B cell (primary cell): ENCODE measurements around the gene NR0B2. TPM values are rescaled to one million over a fixed set of nuclear protein-coding genes. Genes with fewer than 3 reads are reported as not detected.

Experiments
- ATAC-seq: fragments of 200-7000 bp; cut with Tn5 transposase; one replicate; pipeline ENCODE4 v1.10.0; 2021; ENCODE audit warnings: low read depth, mild to moderate bottlenecking, moderate number of reproducible peaks, moderate library complexity
- CTCF ChIA-PET: fragments of 350-600 bp; sonication (Branson Sonifier 250); formaldehyde crosslinking; loops from one replicate; lab custom pipeline; 2021; ENCODE audit warnings: antibody characterized with exemption, inconsistent platforms; lab: Charles Lee
- POLR2A ChIA-PET: fragments of 350-600 bp; sonication (Branson Sonifier 250); formaldehyde crosslinking; loops from one replicate; lab custom pipeline; 2021; ENCODE audit warnings: antibody characterized with exemption; lab: Charles Lee
- DNase-seq: peaks from one replicate; pipeline ENCODE4 v3.0.0; 2013
- H2AFZ ChIP-seq: 2 replicates; pipeline ENCODE4 v1.6.1; 2012; ENCODE audit warnings: mild to moderate bottlenecking, low read depth, low read length; ENCODE audit not compliant: insufficient read depth, poor library complexity, severe bottlenecking
- H3K27ac ChIP-seq, 2 donors: 1 replicate in 1 of 2; 2 replicates in 1 of 2; pipeline ENCODE4 v1.5.1; 2012 to 2013; ENCODE audit warnings: low read length in 2 of 2, mild to moderate bottlenecking in 2 of 2, moderate library complexity in 1 of 2
- H3K27me3 ChIP-seq, 4 experiments: fragments of 200-600 bp in 1 of 4; sonication (generic) in 1 of 4; replicated peaks in 1 of 4; 1 replicate in 2 of 4; 2 replicates in 2 of 4; pipeline versions ENCODE4 v1.6.1 to v1.7.0; 2013 to 2016; ENCODE audit warnings: low read length in 3 of 4, mild to moderate bottlenecking in 2 of 4, mixed read lengths in 1 of 4, moderate library complexity in 1 of 4; ENCODE audit not compliant: insufficient read depth in 4 of 4, control insufficient read depth in 3 of 4; ENCODE audit errors: control extremely low read depth in 1 of 4
- H3K36me3 ChIP-seq, 2 experiments: replicated peaks in 1 of 2; 1 replicate in 1 of 2; 2 replicates in 1 of 2; pipeline versions ENCODE4 v1.6.1 to v1.7.1; 2013; ENCODE audit warnings: low read length in 1 of 2; ENCODE audit not compliant: insufficient read depth in 2 of 2, control insufficient read depth in 1 of 2; ENCODE audit errors: control extremely low read depth in 1 of 2, extremely low read depth in 1 of 2
- H3K4me1 ChIP-seq, 2 donors: fragments of 200-600 bp in 1 of 2; sonication (generic) in 1 of 2; 1 replicate in 1 of 2; 2 replicates in 1 of 2; pipeline versions ENCODE4 v1.5.1 to v1.6.1; 2013 to 2017; ENCODE audit warnings: low read length in 2 of 2; ENCODE audit not compliant: control insufficient read depth in 2 of 2, insufficient read depth in 2 of 2
- H3K4me2 ChIP-seq: replicated peaks from 2 replicates; pipeline ENCODE3; 2012; ENCODE audit warnings: mild to moderate bottlenecking, low read depth, low read length; ENCODE audit not compliant: poor library complexity, severe bottlenecking
- H3K4me3 ChIP-seq, 5 experiments: fragments of 200-600 bp in 1 of 5; sonication (generic) in 1 of 5; 1 replicate in 3 of 5; 2 replicates in 2 of 5; pipeline versions ENCODE4 v1.5.1 to v1.7.0; 2011 to 2016; ENCODE audit warnings: low read length in 4 of 5, mild to moderate bottlenecking in 4 of 5, low read depth in 2 of 5, control low read depth in 1 of 5, moderate library complexity in 1 of 5; ENCODE audit not compliant: insufficient read depth in 1 of 5; ENCODE audit errors: control extremely low read depth in 1 of 5, extremely low read depth in 1 of 5
- H3K79me2 ChIP-seq: fragments of 200-600 bp; sonication (generic); one replicate; pipeline ENCODE4 v1.6.0; 2016; ENCODE audit warnings: low read length; ENCODE audit not compliant: control insufficient read depth, insufficient read depth
- H3K9ac ChIP-seq: fragments of 200-600 bp; sonication (generic); 2 replicates; pipeline ENCODE4 v1.6.1; 2017; ENCODE audit warnings: mild to moderate bottlenecking, low read length, moderate library complexity
- H3K9me3 ChIP-seq, 3 donors: one replicate each; pipeline versions ENCODE4 v1.6.1 to v1.7.1; 2013; ENCODE audit warnings: low read length in 2 of 3; ENCODE audit not compliant: control insufficient read depth in 2 of 3, insufficient read depth in 1 of 3; ENCODE audit errors: control extremely low read depth in 1 of 3
- H4K20me1 ChIP-seq: 2 replicates; pipeline ENCODE4 v1.6.0; 2012; ENCODE audit warnings: mild to moderate bottlenecking, low read length; ENCODE audit not compliant: insufficient read depth, control insufficient read depth, poor library complexity, severe bottlenecking
- H3K27ac Mint-ChIP-seq: one replicate; pipeline ENCODE4 v1.8.0; 2021; ENCODE audit warnings: mixed read lengths
- H3K27me3 Mint-ChIP-seq: one replicate; pipeline ENCODE4 v1.8.0; 2021; ENCODE audit warnings: mixed read lengths
- H3K4me1 Mint-ChIP-seq: one replicate; pipeline ENCODE4 v1.8.0; 2021; ENCODE audit warnings: mixed read lengths
- H3K4me3 Mint-ChIP-seq: one replicate; pipeline ENCODE4 v1.8.0; 2021; ENCODE audit warnings: mixed read lengths
- H3K9me3 Mint-ChIP-seq: one replicate; pipeline ENCODE4 v1.8.0; 2022; ENCODE audit warnings: mixed read lengths; ENCODE audit not compliant: insufficient read depth
- CTCF ChIP-seq: fragments of 200-600 bp; IDR thresholded peaks from one replicate; pipeline ENCODE4 v1.8.0; 2022; ENCODE audit warnings: antibody characterized with exemption, mild to moderate bottlenecking
- EZH2 ChIP-seq: IDR thresholded peaks from 2 replicates; pipeline ENCODE4 v1.6.1; 2012; ENCODE audit warnings: borderline replicate concordance, low read depth, mild to moderate bottlenecking, moderate library complexity, low read length; ENCODE audit not compliant: insufficient read depth, poor library complexity, severe bottlenecking
- WGBS: methylation state at CpG from one replicate; pipeline ENCODE4 v1.1.5; 2013; ENCODE audit warnings: missing lambda C conversion rate; ENCODE audit not compliant: insufficient coverage; 5-methylcytosine and 5-hydroxymethylcytosine counted together
- intact Hi-C: fragments of 100-400 bp; cut with micrococcal nuclease; formaldehyde crosslinking; loops from one replicate; pipeline ENCODE4 v1.10.0; 2022
- polyA plus RNA-seq: library from polyadenylated mRNA; depleted of rRNA; stranded (reverse); fragments of >200 nt; gene quantifications from 2 replicates; pipeline ENCODE4 v1.2.3, GENCODE V29; 2012
- total RNA-seq, 2 donors: library from RNA; stranded (reverse); fragments of 120-200 nt in 1 of 2; gene quantifications; 1 replicate in 1 of 2; 2 replicates in 1 of 2; pipeline versions ENCODE4 v1.2.3 to v1.2.4, GENCODE V29; 2013 to 2022

NR0B2 gene
- total and polyA plus RNA-seq, 2 donors (not counting 1 experiment from before 2014, with no cell fraction given) = not detected

GRCh38 chr1:26863685-26864077 is 50.1 kb downstream of the NR0B2 start:
- no peaks in the 10 kb centered on the region for H4K20me1 ChIP-seq
- no peaks in the 10 kb centered on the region for H3K9me3 ChIP-seq
- no peaks in the 10 kb centered on the region for H3K36me3 ChIP-seq
- H3K79me2 ChIP-seq = no peaks in the 10 kb centered on the region
- peak overlapping the region; percentile 75 to 90 for H3K27ac ChIP-seq
- peaks cover 9 to 25% of the 10 kb centered on the region in 2 donors for H3K4me1 ChIP-seq
- intact Hi-C loops = loop anchor here (2.0 kb wide), 2 partner anchors 31 to 37 kb away; partner anchors contain the start of gene GPATCH3
- H3K4me2 ChIP-seq = peak overlapping the region; percentile 95
- Mint-ChIP-seq H3K4me1 (peaks cover 20% of the 10 kb centered on the region), H3K4me3 (peak overlapping the region; percentile 94), H3K27me3 (no peaks in the 10 kb centered on the region), H3K9me3 (no peaks in the 10 kb centered on the region), H3K27ac (peak overlapping the region; percentile 89)
- ChIA-PET CTCF (interaction anchor here (0.7 to 2.2 kb wide), 4 partner anchors 11 to 26 kb away, joined by 3 to 10 read pairs (median 6); partner anchors contain the start of gene GPN2), POLR2A (interaction anchor here (1.3 kb wide), 1 partner anchor 27 kb away, joined by 4 read pairs; the partner anchor contains the start of gene GPN2)
- ATAC-seq = no peak
- no peak for DNase-seq
- H3K4me3 ChIP-seq = peak overlapping the region in 4 of 5 experiments; percentile 80 to 99 (median 94)
- H3K27me3 ChIP-seq = no peaks in the 10 kb centered on the region
- peak overlapping the region; percentile 99 for H2AFZ ChIP-seq
- TF ChIP-seq EZH2 (no peak), CTCF (no peak)
- WGBS = 91% methylated on average over 10 of the region's 20 CpGs
- peak overlapping the region; percentile 99 for H3K9ac ChIP-seq
